Gastroesophageal sphincter (tissue), 3 donors: ENCODE results near the gene PLXNA1.

Experiments used
- EP300 ChIP-seq: sonication (generic); formaldehyde crosslinking; IDR thresholded peaks from one replicate; pipeline ENCODE4 v1.6.1; 2017; ENCODE audit warnings: antibody characterized with exemption, mild to moderate bottlenecking
- TF ChIP-seq, protein P1 (sequence below), 4 experiments: fragments of 200-600 bp in 2 of 4; fragments of 450-650 bp in 2 of 4; sonication (generic) in 1 of 4; IDR thresholded peaks; one replicate each; pipeline ENCODE4 v1.5.1; 2017 to 2019; ENCODE audit warnings: antibody characterized with exemption in 4 of 4, mild to moderate bottlenecking in 2 of 4, moderate library complexity in 2 of 4

GRCh38 chr3:126998728-126999127 is 15.8 kb downstream of the PLXNA1 start:
- TF ChIP-seq EP300 = no peak
- TF ChIP-seq, protein P1, sequence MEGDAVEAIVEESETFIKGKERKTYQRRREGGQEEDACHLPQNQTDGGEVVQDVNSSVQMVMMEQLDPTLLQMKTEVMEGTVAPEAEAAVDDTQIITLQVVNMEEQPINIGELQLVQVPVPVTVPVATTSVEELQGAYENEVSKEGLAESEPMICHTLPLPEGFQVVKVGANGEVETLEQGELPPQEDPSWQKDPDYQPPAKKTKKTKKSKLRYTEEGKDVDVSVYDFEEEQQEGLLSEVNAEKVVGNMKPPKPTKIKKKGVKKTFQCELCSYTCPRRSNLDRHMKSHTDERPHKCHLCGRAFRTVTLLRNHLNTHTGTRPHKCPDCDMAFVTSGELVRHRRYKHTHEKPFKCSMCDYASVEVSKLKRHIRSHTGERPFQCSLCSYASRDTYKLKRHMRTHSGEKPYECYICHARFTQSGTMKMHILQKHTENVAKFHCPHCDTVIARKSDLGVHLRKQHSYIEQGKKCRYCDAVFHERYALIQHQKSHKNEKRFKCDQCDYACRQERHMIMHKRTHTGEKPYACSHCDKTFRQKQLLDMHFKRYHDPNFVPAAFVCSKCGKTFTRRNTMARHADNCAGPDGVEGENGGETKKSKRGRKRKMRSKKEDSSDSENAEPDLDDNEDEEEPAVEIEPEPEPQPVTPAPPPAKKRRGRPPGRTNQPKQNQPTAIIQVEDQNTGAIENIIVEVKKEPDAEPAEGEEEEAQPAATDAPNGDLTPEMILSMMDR (IDR thresholded peaks at IDR 0.05) = no peak
